MM.1S (cell line): ENCODE measurements around the gene FAXDC2.
"Not testable (repeated sequence)": the region's sequence is repeated elsewhere in the genome, so short reads cannot be mapped to it uniquely, and the experiment has no call there.

Experiments used
- DNase-seq: peaks from one replicate; pipeline ENCODE4 v3.0.0-alpha.2; 2015
- H2AFZ ChIP-seq: fragments of 300-600 bp; sonication (generic); 2 replicates; pipeline ENCODE4 v1.6.0; 2016; ENCODE audit warnings: antibody characterized with exemption, low read length
- H3F3A ChIP-seq: fragments of 300-600 bp; sonication (generic); 2 replicates; pipeline ENCODE4 v1.6.1; 2016; ENCODE audit warnings: mild to moderate bottlenecking, antibody characterized with exemption, low read length, moderate library complexity, mixed read lengths; ENCODE audit not compliant: insufficient read depth
- H3K27ac ChIP-seq: fragments of 300-600 bp; sonication (generic); 2 replicates; pipeline ENCODE4 v1.5.1; 2016; ENCODE audit warnings: mild to moderate bottlenecking, low read length
- H3K27me3 ChIP-seq: fragments of 300-600 bp; sonication (generic); replicated peaks from 2 replicates; pipeline ENCODE4 v1.6.0; 2016; ENCODE audit warnings: low read length; ENCODE audit not compliant: insufficient read depth
- H3K36me3 ChIP-seq: fragments of 300-600 bp; sonication (generic); replicated peaks from 2 replicates; pipeline ENCODE4 v1.6.1; 2016; ENCODE audit warnings: mild to moderate bottlenecking, low read length, mixed read lengths; ENCODE audit not compliant: insufficient read depth
- H3K4me1 ChIP-seq: fragments of 300-600 bp; sonication (generic); 2 replicates; pipeline ENCODE4 v1.6.1; 2016; ENCODE audit warnings: low read length, mixed read lengths
- H3K4me2 ChIP-seq: fragments of 300-600 bp; sonication (generic); 2 replicates; pipeline ENCODE4 v1.6.0; 2016; ENCODE audit warnings: low read depth, low read length
- H3K4me3 ChIP-seq: fragments of 300-600 bp; sonication (generic); 2 replicates; pipeline ENCODE4 v1.5.1; 2016; ENCODE audit warnings: low read length, mixed read lengths
- H3K79me2 ChIP-seq: fragments of 300-600 bp; sonication (generic); 2 replicates; pipeline ENCODE4 v1.6.1; 2016; ENCODE audit warnings: mixed run types, low read length, mixed read lengths
- H3K9ac ChIP-seq: fragments of 300-600 bp; sonication (generic); 2 replicates; pipeline ENCODE4 v1.6.1; 2016; ENCODE audit warnings: low read length, mixed read lengths
- H3K9me2 ChIP-seq: fragments of 300-600 bp; sonication (generic); replicated peaks from 2 replicates; pipeline ENCODE4 v1.6.1; 2016; ENCODE audit warnings: mild to moderate bottlenecking, low read length, mixed read lengths; ENCODE audit not compliant: insufficient read depth
- H3K9me3 ChIP-seq: fragments of 300-600 bp; sonication (generic); replicated peaks from 2 replicates; pipeline ENCODE4 v1.6.1; 2016; ENCODE audit warnings: mild to moderate bottlenecking, low read length, mixed read lengths; ENCODE audit not compliant: insufficient read depth
- H4K20me1 ChIP-seq: fragments of 300-600 bp; sonication (generic); 2 replicates; pipeline ENCODE4 v1.6.1; 2016; ENCODE audit warnings: mild to moderate bottlenecking, low read length, moderate library complexity, mixed read lengths; ENCODE audit not compliant: insufficient read depth
- EZH2 ChIP-seq: fragments of 300-600 bp; sonication (generic); optimal IDR thresholded peaks from 2 replicates; pipeline ENCODE3; 2017; ENCODE audit warnings: low read depth, mild to moderate bottlenecking, antibody characterized with exemption, low read length, mixed read lengths
- EZH2phosphoT487 ChIP-seq: fragments of 300-600 bp; sonication (generic); IDR thresholded peaks from 2 replicates; pipeline ENCODE4 v1.6.1; 2018; ENCODE audit warnings: antibody characterized with exemption, low read length
- TF ChIP-seq, protein P1 (sequence below): fragments of 300-600 bp; sonication (generic); IDR thresholded peaks from 2 replicates; pipeline ENCODE4 v1.5.1; 2016; ENCODE audit warnings: antibody characterized with exemption, low read length, mixed read lengths

FAXDC2 gene

DNA sequence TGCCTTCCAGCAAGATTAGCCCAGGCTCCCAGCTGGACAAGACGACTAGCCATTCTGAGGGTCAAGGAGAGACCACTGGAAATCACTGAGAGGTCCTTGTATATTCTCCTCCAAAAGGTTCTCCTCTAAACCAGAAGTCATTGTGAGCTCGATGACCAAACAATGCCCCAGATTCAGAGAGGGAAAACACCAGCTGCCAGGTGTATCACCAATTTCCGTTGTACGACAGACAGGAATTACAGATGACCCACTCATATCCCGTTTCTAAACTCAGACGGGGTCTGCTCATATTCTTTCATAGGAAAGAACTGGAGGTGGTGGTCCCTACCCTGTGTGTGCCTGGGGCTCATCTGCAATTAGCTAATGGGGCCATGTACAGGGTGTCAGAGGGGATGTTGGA lies 14.2 kb downstream of the FAXDC2 start:
- Histone ChIP-seq H3K36me3 (no peaks in the 10 kb centered on the region), H4K20me1 (no peaks in the 10 kb centered on the region), H3K9me2 (no peaks in the 10 kb centered on the region), H3K27me3 (no peaks in the 10 kb centered on the region), H3K79me2 (no peaks in the 10 kb centered on the region), H2AFZ (no peak overlapping the region), H3K4me2 (no peak overlapping the region), H3K9ac (no peak overlapping the region), H3K27ac (no peak overlapping the region), H3K4me1 (0 out of 2 replicates have a peak, but pooled peaks cover 3% of the 10 kb centered on the region), H3F3A (no peaks in the 10 kb centered on the region), H3K4me3 (no peak overlapping the region), H3K9me3 (no peaks in the 10 kb centered on the region)
- TF ChIP-seq EZH2phosphoT487 (no peak), EZH2 (no peak)
- TF ChIP-seq, protein P1, sequence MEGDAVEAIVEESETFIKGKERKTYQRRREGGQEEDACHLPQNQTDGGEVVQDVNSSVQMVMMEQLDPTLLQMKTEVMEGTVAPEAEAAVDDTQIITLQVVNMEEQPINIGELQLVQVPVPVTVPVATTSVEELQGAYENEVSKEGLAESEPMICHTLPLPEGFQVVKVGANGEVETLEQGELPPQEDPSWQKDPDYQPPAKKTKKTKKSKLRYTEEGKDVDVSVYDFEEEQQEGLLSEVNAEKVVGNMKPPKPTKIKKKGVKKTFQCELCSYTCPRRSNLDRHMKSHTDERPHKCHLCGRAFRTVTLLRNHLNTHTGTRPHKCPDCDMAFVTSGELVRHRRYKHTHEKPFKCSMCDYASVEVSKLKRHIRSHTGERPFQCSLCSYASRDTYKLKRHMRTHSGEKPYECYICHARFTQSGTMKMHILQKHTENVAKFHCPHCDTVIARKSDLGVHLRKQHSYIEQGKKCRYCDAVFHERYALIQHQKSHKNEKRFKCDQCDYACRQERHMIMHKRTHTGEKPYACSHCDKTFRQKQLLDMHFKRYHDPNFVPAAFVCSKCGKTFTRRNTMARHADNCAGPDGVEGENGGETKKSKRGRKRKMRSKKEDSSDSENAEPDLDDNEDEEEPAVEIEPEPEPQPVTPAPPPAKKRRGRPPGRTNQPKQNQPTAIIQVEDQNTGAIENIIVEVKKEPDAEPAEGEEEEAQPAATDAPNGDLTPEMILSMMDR, result no peak
- no peak for DNase-seq

DNA sequence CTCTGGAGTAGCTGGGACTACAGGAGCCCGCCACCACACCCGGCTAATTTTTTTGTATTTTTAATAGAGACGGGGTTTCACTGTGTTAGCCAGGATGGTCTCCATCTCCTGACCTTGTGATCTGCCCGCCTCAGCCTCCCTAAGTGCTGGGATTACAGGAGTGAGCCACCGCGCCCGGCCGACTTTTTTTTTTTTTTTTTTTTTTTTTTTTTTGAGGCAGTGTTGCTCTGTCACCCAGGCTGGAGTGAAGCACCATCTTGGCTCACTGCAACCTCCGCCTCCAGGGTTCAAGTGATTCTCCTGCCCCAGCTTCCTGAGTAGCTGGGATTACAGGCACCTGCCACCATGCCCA lies 14.7 kb downstream of the FAXDC2 start:
- H4K20me1 ChIP-seq, H3K79me2 ChIP-seq, H3K27me3 ChIP-seq, H3K4me3 ChIP-seq, H3K36me3 ChIP-seq, H3K9ac ChIP-seq, H2AFZ ChIP-seq, H3K27ac ChIP-seq, H3K9me2 ChIP-seq, H3K4me2 ChIP-seq, H3K9me3 ChIP-seq, H3F3A ChIP-seq, H3K4me1 ChIP-seq, DNase-seq: not testable (repeated sequence)

DNA sequence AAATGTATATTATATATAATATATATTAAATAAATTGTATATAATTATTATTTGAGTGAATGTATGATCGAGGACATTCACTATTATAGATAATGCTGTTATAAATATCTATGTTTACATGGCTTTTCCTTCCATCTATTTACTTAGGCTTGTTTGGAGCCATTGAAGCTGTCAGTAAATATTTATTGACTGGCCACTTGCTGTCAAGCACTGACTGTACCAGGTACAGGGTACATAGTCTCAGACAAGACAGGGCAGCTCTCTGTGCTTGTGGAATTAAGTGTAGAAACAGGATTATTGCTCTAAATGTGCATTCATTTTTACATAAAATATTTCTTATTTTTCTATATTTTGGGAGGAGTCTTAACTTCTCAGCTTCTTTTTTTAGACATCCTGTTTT lies 16.4 kb downstream of the FAXDC2 start:
- Histone ChIP-seq H3K4me3 (no peak overlapping the region), H3K27ac (no peak overlapping the region), H3K9me3 (no peaks in the 10 kb centered on the region), H4K20me1 (no peaks in the 10 kb centered on the region), H3K36me3 (no peaks in the 10 kb centered on the region), H3K9me2 (no peaks in the 10 kb centered on the region), H2AFZ (no peak overlapping the region), H3F3A (no peaks in the 10 kb centered on the region), H3K79me2 (no peaks in the 10 kb centered on the region), H3K4me2 (no peak overlapping the region), H3K4me1 (peaks cover 15% of the 10 kb centered on the region), H3K9ac (no peak overlapping the region), H3K27me3 (no peaks in the 10 kb centered on the region)
- TF ChIP-seq EZH2 (no peak), EZH2phosphoT487 (no peak)
- TF ChIP-seq, protein P1, result no peak
- no peak for DNase-seq

DNA sequence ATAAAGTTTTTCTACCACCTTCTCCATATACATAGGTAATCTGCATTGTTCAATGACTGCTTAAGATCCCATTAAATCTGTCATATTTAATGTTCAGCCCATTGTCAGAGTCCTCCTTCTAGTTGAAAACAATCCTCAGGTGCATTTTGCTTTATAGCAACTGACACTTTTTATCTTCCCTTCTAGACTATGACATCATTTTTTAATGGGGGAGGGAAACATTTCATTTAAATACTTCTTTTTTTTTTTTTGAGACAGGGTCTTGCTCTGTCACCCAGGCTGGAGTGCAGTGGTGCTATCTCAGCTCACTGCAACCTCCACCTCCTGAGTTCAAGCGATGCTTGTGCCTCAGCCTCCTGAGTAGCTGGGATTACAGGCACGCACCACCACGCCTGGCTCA lies 17.6 kb downstream of the FAXDC2 start:
- H3K27me3 ChIP-seq, H3K36me3 ChIP-seq, H3K4me2 ChIP-seq, H3K79me2 ChIP-seq, H3K4me3 ChIP-seq, H2AFZ ChIP-seq, H4K20me1 ChIP-seq, H3K27ac ChIP-seq, H3K9me3 ChIP-seq, H3K9ac ChIP-seq, H3F3A ChIP-seq, DNase-seq, H3K9me2 ChIP-seq: not testable (repeated sequence)
- H3K4me1 ChIP-seq, result peaks cover 16% of the 10 kb centered on the region
